SK-N-SH (cell line): ENCODE measurements around the gene RGS6. TPM values are rescaled to one million over a fixed set of nuclear protein-coding genes. Genes with fewer than 3 reads are reported as not detected.

Experiments
- CTCF ChIA-PET: fragments of 300-600, 350-600 bp; formaldehyde crosslinking; extraction: SDS; loops from one replicate; lab custom pipeline; 2021; lab: Yijun Ruan, JAX
- POLR2A ChIA-PET: fragments of 350-600 bp; sonication (Branson Sonifier 250); formaldehyde crosslinking; extraction: SDS; loops from one replicate; lab custom pipeline; 2020; ENCODE audit warnings: antibody characterized with exemption, inconsistent platforms; lab: Yijun Ruan, JAX
- DNase-seq: peaks from one replicate; pipeline ENCODE4 v3.0.0; 2012
- H2AFZ ChIP-seq: fragments of 200-600 bp; sonication (generic); 2 replicates; pipeline ENCODE4 v1.8.1; 2016; ENCODE audit warnings: antibody characterized with exemption, mild to moderate bottlenecking, low read depth
- H3F3A ChIP-seq: fragments of 200-600 bp; sonication (generic); replicated peaks from 2 replicates; pipeline ENCODE3; 2016; ENCODE audit warnings: antibody characterized with exemption, mild to moderate bottlenecking; ENCODE audit not compliant: insufficient read depth
- H3K27ac ChIP-seq, 2 experiments: fragments of 200-500 bp in 1 of 2; fragments of 200-600 bp in 1 of 2; sonication (Bioruptor generic) in 1 of 2; sonication (generic), shearing (Covaris generic) in 1 of 2; 2 replicates each; pipeline versions ENCODE4 v1.5.1 to v1.6.1; 2014 to 2016; ENCODE audit warnings: low read depth in 2 of 2, inconsistent platforms in 1 of 2, low read length in 1 of 2, mild to moderate bottlenecking in 1 of 2, mixed read lengths in 1 of 2
- H3K27me3 ChIP-seq: fragments of 200-600 bp; sonication (generic), shearing (Covaris generic); 2 replicates; pipeline ENCODE4 v1.6.1; 2016; ENCODE audit warnings: mixed run types; ENCODE audit not compliant: insufficient read depth
- H3K36me3 ChIP-seq, 2 experiments: fragments of 200-500 bp in 1 of 2; fragments of 200-600 bp in 1 of 2; sonication (Bioruptor generic) in 1 of 2; sonication (generic) in 1 of 2; replicated peaks in 1 of 2; 2 replicates each; pipeline versions ENCODE3 to v1.5.1; 2014 to 2016; ENCODE audit warnings: low read length in 1 of 2, mild to moderate bottlenecking in 1 of 2; ENCODE audit not compliant: insufficient read depth in 2 of 2, control insufficient read depth in 1 of 2
- H3K4me1 ChIP-seq, 2 experiments: fragments of 200-500 bp in 1 of 2; fragments of 200-600 bp in 1 of 2; sonication (Bioruptor generic) in 1 of 2; sonication (generic), shearing (Covaris generic) in 1 of 2; 2 replicates each; pipeline versions ENCODE4 v1.5.1 to v1.6.1; 2014 to 2016; ENCODE audit warnings: low read depth in 1 of 2, low read length in 1 of 2, mixed run types in 1 of 2; ENCODE audit not compliant: insufficient read depth in 2 of 2, control insufficient read depth in 1 of 2
- H3K4me2 ChIP-seq: fragments of 200-600 bp; sonication (generic), shearing (Covaris generic); 2 replicates; pipeline ENCODE4 v1.6.1; 2017; ENCODE audit warnings: mixed run types
- H3K4me3 ChIP-seq, 2 experiments: fragments of 200-500 bp in 1 of 2; fragments of 200-600 bp in 1 of 2; sonication (Bioruptor generic) in 1 of 2; sonication (generic), shearing (Covaris generic) in 1 of 2; 2 replicates each; pipeline versions ENCODE4 v1.5.1 to v1.8.1; 2014 to 2016; ENCODE audit warnings: low read depth in 2 of 2, inconsistent platforms in 1 of 2, low read length in 1 of 2, mild to moderate bottlenecking in 1 of 2, mixed read lengths in 1 of 2, moderate library complexity in 1 of 2
- H3K79me2 ChIP-seq: fragments of 200-600 bp; sonication (generic); 2 replicates; pipeline ENCODE4 v1.8.1; 2017; ENCODE audit warnings: mild to moderate bottlenecking; ENCODE audit not compliant: insufficient read depth
- H3K9ac ChIP-seq: fragments of 200-600 bp; sonication (generic); 2 replicates; pipeline ENCODE4 v1.6.1; 2017; ENCODE audit warnings: mixed run types
- H3K9me2 ChIP-seq: fragments of 200-600 bp; sonication (generic); 2 replicates; pipeline ENCODE4 v1.6.1; 2017; ENCODE audit warnings: mixed run types
- H3K9me3 ChIP-seq: fragments of 200-600 bp; sonication (generic); 2 replicates; pipeline ENCODE4 v1.6.1; 2017; ENCODE audit warnings: mixed run types, mild to moderate bottlenecking, moderate library complexity
- H4K20me1 ChIP-seq: fragments of 200-600 bp; sonication (generic); 2 replicates; pipeline ENCODE4 v1.6.1; 2017; ENCODE audit warnings: mild to moderate bottlenecking, mixed run types; ENCODE audit not compliant: insufficient read depth
- FOXJ3 ChIP-seq: sonication (generic); formaldehyde crosslinking; IDR thresholded peaks from 2 replicates; pipeline ENCODE4 v1.5.1; 2020; ENCODE audit warnings: mild to moderate bottlenecking, missing genetic modification reagents
- GATA2 ChIP-seq: sonication (generic); formaldehyde crosslinking; IDR thresholded peaks from 2 replicates; pipeline ENCODE4 v1.5.0; 2020; ENCODE audit warnings: mild to moderate bottlenecking, missing genetic modification reagents
- JUND ChIP-seq: IDR thresholded peaks from 2 replicates; pipeline ENCODE4 v1.4.0; 2012
- MAX ChIP-seq: IDR thresholded peaks from 2 replicates; pipeline ENCODE4 v1.4.0; 2012; ENCODE audit warnings: low read depth
- MXI1 ChIP-seq: IDR thresholded peaks from 2 replicates; pipeline ENCODE4 v1.6.1; 2012; ENCODE audit warnings: mild to moderate bottlenecking, low read depth, low read length, improper control_type of control experiment
- POLR2AphosphoS5 ChIP-seq: IDR thresholded peaks from 2 replicates; pipeline ENCODE4 v1.6.1; 2012; ENCODE audit warnings: low read depth, low read length
- RCOR1 ChIP-seq: fragments of 150-350 bp; IDR thresholded peaks from 2 replicates; pipeline ENCODE4 v1.6.1; 2017; ENCODE audit warnings: antibody characterized with exemption, low read length
- SIN3A ChIP-seq: IDR thresholded peaks from 2 replicates; pipeline ENCODE4 v1.6.1; 2012; ENCODE audit warnings: low read depth, mild to moderate bottlenecking, low read length, moderate library complexity, borderline replicate concordance
- SMC3 ChIP-seq: IDR thresholded peaks from 2 replicates; pipeline ENCODE4 v1.6.1; 2012; ENCODE audit warnings: low read depth, low read length, improper control_type of control experiment
- TCF12 ChIP-seq: IDR thresholded peaks from 2 replicates; pipeline ENCODE4 v1.4.0; 2012
- TEAD4 ChIP-seq: IDR thresholded peaks from 2 replicates; pipeline ENCODE4 v1.4.0; 2012; ENCODE audit warnings: mild to moderate bottlenecking, borderline replicate concordance; ENCODE audit not compliant: insufficient read depth
- USF1 ChIP-seq: IDR thresholded peaks from 2 replicates; pipeline ENCODE4 v1.4.0; 2012; ENCODE audit warnings: low read depth, borderline replicate concordance
- YY1 ChIP-seq: IDR thresholded peaks from 2 replicates; pipeline ENCODE4 v1.4.0; 2012; ENCODE audit warnings: low read depth, mild to moderate bottlenecking
- WGBS: methylation state at CpG from one replicate; pipeline ENCODE4 v1.1.6; 2017; ENCODE audit warnings: low lambda C conversion rate; 5-methylcytosine and 5-hydroxymethylcytosine counted together
- polyA plus RNA-seq, 3 experiments: library from polyadenylated mRNA; depleted of rRNA; stranded (reverse); fragments of >200 nt; gene quantifications; 2 replicates each; pipeline ENCODE4 v1.2.3, GENCODE V29; 2012
- TF ChIP-seq, protein P1 (sequence below): fragments of 150-350 bp; IDR thresholded peaks from 2 replicates; pipeline ENCODE4 v1.6.1; 2017; ENCODE audit warnings: antibody characterized with exemption, low read length, low read depth, borderline replicate concordance
- TF ChIP-seq, protein P2 (sequence below): IDR thresholded peaks from 2 replicates; pipeline ENCODE4; 2012
- TF ChIP-seq, protein P3 (sequence below): fragments of 200-600 bp; sonication (generic); IDR thresholded peaks from 2 replicates; pipeline ENCODE4 v1.6.1; 2017; ENCODE audit warnings: antibody characterized with exemption, mild to moderate bottlenecking, moderate library complexity

Gene RGS6
- polyA plus RNA-seq, 1 of the 3 experiments (the other 2 are of a cell fraction) = not detected

DNA sequence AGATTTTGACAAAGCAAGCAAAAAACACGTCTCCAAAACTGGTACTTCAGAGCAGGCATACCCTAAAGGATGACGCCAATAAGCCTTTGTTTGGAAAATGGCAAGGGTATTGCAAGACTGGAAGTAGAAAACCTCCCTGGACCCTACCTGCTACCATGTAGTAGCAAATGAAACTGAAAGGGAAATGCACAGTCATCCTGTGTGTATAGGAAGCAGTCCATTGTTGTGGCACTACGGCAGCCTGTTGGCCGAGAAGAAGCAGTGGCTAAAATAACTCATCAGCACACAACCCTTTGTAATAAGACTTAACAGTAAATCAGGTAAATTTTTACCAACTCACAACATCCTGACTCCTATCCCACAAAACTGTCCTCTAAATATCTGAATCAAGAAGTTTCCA, 386.4 kb downstream of the RGS6 start:
- Histone ChIP-seq H3K9me3 (no peaks in the 10 kb centered on the region), H3K36me3 (no peaks in the 10 kb centered on the region), H4K20me1 (no peaks in the 10 kb centered on the region), H3F3A (peaks cover 3% of the 10 kb centered on the region), H3K4me3 (peak overlapping the region; percentile 27 to 31; a peak in 2 of 4 replicates), H3K27ac (no peak overlapping the region), H3K9me2 (no peaks in the 10 kb centered on the region), H3K79me2 (no peaks in the 10 kb centered on the region), H3K4me1 (no peaks in the 10 kb centered on the region), H3K27me3 (no peaks in the 10 kb centered on the region), H3K9ac (no peak overlapping the region), H3K4me2 (peak overlapping the region; percentile 47; the same call in 1 of the 2 replicates), H2AFZ (0 out of 2 replicates have a peak overlapping the region, but pooled peaks have one; percentile 71)
- ChIA-PET CTCF (no interaction called here), POLR2A (no interaction called here)
- 8% methylated on average over 4 of the region's 4 CpGs for WGBS
- TF ChIP-seq RCOR1 (no peak), TEAD4 (no peak), FOXJ3 (CRISPR knock-in tag) (no peak), MXI1 (no peak), SIN3A (no peak), POLR2AphosphoS5 (no peak), SMC3 (no peak), YY1 (no peak), JUND (no peak), GATA2 (no peak), MAX (no peak), TCF12 (no peak), USF1 (no peak)
- TF ChIP-seq, protein P1, sequence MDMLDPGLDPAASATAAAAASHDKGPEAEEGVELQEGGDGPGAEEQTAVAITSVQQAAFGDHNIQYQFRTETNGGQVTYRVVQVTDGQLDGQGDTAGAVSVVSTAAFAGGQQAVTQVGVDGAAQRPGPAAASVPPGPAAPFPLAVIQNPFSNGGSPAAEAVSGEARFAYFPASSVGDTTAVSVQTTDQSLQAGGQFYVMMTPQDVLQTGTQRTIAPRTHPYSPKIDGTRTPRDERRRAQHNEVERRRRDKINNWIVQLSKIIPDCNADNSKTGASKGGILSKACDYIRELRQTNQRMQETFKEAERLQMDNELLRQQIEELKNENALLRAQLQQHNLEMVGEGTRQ = no peak
- TF ChIP-seq, protein P2, sequence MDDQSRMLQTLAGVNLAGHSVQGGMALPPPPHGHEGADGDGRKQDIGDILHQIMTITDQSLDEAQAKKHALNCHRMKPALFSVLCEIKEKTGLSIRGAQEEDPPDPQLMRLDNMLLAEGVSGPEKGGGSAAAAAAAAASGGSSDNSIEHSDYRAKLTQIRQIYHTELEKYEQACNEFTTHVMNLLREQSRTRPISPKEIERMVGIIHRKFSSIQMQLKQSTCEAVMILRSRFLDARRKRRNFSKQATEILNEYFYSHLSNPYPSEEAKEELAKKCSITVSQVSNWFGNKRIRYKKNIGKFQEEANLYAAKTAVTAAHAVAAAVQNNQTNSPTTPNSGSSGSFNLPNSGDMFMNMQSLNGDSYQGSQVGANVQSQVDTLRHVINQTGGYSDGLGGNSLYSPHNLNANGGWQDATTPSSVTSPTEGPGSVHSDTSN = no peak
- TF ChIP-seq, protein P3, sequence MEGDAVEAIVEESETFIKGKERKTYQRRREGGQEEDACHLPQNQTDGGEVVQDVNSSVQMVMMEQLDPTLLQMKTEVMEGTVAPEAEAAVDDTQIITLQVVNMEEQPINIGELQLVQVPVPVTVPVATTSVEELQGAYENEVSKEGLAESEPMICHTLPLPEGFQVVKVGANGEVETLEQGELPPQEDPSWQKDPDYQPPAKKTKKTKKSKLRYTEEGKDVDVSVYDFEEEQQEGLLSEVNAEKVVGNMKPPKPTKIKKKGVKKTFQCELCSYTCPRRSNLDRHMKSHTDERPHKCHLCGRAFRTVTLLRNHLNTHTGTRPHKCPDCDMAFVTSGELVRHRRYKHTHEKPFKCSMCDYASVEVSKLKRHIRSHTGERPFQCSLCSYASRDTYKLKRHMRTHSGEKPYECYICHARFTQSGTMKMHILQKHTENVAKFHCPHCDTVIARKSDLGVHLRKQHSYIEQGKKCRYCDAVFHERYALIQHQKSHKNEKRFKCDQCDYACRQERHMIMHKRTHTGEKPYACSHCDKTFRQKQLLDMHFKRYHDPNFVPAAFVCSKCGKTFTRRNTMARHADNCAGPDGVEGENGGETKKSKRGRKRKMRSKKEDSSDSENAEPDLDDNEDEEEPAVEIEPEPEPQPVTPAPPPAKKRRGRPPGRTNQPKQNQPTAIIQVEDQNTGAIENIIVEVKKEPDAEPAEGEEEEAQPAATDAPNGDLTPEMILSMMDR = no peak
- DNase-seq = no peak
